HG02798 (cell line): ENCODE measurements around the gene BSCL2.
A peak's percentile ranks its signal among the peaks of the same experiment; 100 is the strongest.
"Not testable (repeated sequence)": the region's sequence is repeated elsewhere in the genome, so short reads cannot be mapped to it uniquely, and the experiment has no call there.

ENCODE experiments used
- ATAC-seq: cut with Tn5 transposase; IDR thresholded peaks from one replicate; pipeline ENCODE4 v1.9.1; 2021; ENCODE audit warnings: mild to moderate bottlenecking; ENCODE audit not compliant: unreplicated experiment, poor library complexity

The BSCL2 gene

DNA sequence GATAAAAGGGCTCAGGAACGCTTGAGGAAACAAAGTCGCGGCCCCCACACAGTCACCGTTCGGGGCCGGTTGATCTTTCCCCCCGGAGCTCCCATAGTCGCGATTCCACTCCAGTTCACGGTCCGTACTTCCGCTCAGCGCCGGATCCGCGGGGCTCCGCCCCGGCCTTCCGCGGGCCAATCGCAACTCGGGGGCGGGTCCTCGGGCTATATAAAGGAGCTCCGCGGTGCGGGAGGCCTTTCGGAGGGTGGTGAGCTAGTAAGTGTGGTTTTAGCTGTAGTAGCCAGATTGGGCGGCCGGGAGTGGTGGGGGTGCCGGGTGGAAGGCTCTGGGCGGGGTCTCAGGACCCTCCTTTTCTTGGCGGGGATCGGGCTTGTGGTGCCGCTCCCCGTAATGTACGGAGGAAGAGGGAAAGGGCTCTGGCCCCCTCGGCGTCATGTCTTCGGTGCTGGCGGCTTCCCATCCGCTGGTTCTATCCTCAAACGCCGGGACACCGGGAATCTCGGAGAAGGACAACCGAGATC lies 42.1 kb downstream of the BSCL2 start, which contains the start of the genes C11orf98 and CSKMT:
Gene C11orf98 (minus strand): TSS at position 136 of the 524 bp plus-strand sequence. CDS start 41 bp downstream, at position 95.
Gene CSKMT (plus strand): TSS at position 238 of the 524 bp plus-strand sequence. CDS start 568 bp downstream, outside the sequence.
- peak; percentile 84 for ATAC-seq

DNA sequence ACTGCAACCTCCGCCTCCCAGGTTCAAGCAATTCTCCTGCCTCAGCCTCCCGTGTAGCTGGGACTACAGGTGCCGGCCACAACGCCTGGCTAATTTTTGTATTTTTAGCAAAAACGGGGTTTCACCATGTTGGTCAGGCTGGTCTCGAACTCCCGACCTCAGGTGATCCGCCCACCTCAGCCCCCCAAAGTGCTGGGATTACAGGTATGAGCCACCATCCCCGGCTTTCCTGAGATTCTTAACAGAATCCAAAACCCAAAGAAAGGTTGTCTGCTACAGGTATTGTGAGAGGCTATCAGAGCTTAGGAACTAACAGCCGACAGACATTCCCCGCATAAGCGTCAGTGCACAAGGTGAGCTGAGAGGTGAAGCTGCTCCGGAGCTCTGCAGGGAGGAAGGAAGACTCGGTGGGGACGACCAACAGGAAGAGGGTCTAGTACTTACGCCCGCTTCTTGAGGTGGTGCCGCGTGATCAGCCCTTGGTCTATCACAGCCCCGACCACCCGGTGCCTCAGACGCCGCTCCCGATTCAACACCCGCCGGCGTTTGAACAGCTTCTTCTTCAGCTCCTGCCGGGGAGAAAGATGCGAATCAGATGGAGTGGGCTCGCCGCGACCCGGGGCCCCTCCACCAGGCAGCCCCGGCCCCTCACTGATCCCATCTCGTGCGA lies 42.7 kb downstream of the BSCL2 start:
- peak; percentile 14 for ATAC-seq

DNA sequence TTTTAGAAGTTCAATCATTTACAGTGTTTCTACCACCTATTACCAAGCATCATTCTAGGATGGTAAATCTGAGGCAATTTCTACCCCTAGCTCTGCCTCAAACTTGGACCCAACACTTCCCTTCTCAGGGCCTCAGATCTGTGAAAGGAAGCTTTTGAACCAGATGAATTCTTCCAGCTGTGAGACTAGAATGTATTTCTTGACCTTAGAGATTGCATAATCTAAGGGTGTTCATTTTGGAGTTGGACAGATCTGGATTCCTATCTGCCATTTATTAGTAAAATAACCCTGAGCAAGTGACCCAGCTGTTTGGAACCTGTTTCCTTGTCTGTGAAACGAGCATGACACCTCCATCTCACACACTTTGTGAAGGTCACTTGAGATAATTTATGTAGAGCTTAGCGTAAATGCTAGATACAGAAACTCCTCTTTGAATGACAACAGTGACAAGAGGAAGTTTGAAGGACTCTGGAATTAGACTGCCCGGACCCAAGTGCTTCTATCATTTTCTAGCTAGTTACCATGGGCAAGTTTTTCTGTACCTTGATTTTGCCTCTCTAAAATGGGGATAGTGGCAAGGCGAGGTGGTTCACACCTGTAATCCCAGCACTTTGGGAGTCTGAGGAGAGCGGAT lies 50.3 kb downstream of the BSCL2 start:
- no peak for ATAC-seq

DNA sequence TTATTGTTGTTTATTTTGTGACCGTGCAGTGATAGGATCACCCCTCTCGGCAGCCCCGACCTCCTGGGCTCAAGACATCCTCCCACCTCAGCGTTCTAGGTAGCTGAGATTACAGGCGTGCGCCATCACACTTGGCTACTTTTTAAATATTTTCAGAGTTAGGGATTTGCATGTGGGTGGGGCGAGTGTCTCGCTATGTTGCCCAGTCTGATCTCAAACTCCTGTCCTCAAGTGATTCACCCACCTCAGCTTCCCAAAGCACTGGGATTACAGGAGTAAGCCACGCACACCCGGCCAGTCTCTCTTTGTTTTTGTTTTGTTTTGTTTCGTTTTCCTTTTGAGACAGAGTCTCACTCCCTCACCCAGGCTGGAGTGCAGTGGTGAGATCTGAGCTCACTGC lies 52.9 kb downstream of the BSCL2 start:
- no peak for ATAC-seq

DNA sequence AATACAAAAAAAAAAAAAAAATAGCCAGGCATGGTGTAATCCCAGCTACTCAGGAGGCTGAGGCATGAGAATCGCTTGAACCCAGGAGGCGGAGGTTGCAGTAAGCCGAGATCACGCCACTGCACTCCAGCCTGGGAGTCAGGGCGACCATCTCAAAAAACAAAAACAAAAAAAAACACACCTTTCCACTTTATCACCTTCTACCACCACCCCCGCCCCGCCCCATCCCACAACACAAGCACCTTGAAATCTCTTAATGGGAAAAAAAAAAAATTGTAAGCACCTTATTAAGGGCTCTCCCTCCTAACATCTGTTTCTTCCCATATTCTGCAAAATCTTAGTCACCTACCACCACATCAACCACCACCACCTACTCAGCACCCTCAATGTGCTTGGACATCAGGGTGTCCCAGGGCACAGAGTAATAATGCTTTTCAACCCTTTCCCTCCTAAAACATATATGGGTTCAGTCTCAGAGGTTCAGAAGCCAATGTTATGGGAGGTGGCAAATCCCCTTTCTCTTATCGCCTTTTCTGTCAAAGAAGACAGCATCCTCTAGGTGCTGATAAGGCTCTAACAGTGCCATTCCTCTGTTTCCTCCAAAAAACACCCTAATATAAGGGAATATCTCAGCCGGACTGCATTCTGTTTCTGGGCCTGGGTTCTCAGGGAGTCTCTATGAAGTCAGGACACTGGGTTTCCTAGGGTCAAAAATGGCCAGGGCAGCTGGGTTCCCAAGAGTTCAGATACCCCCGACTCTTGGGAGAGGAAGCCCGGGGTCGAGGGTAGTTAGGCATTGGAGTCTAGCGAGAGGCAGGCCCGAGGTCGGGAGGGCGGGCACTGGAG lies 54.8 kb downstream of the BSCL2 start:
- ATAC-seq, result no peak

DNA sequence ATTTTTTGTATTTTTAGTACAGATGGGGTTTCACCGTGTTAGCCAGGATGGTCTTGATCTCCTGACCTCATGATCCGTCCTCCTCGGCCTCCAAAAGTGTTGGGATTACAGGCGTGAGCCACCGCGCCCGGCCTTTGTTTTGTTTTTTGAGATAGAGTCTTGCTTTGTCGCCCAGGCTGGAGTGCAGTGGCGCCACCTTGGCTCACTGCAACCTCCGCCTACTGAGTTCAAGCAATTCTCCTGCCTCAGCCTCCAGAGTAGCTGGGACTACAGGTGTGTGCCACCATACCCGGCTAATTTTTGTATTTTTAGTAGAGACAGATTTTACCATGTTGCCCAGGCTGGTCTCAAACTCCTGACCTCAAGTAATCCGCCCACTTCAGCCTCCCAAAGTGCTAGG lies 56.9 kb downstream of the BSCL2 start:
- not testable (repeated sequence) for ATAC-seq

DNA sequence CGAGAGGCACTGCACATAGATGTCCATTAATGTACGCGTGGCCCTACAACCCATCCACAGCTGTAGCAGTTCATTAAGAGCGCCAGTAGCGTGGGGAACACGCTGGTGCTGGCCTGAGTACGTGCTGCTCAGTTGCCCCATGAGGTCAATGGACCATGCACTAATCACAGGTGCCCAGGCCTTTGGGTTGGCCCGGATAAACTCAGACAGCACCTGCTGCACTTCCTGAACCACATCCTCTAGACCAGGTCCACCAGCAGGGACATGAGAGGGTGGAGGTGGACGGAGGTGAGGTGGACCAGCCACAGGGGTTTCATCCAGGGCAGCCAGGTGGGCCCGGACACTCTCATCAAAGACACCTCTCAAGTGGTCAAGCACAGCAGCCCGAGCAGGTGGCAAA lies 57.7 kb downstream of the BSCL2 start:
- no peak for ATAC-seq

DNA sequence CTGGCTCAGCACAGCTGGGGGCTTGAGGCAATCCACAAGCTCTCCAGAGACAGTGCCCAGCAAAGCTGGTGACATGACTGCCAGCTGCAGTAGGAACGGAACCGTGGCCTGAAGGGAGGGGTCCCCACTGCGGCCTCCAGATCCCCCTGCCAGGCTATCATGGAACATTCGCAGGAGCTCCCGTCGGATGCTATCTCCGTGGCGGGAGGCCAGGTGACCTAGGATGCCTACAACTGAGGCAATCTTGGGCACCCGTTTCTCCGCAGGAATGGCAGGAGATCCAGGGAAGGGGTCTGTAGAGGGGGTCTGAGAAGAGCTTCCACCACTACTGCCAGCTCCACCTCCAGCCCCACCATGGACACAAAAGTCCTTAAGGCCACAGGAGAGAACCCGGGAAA lies 58.3 kb downstream of the BSCL2 start:
- no peak for ATAC-seq

DNA sequence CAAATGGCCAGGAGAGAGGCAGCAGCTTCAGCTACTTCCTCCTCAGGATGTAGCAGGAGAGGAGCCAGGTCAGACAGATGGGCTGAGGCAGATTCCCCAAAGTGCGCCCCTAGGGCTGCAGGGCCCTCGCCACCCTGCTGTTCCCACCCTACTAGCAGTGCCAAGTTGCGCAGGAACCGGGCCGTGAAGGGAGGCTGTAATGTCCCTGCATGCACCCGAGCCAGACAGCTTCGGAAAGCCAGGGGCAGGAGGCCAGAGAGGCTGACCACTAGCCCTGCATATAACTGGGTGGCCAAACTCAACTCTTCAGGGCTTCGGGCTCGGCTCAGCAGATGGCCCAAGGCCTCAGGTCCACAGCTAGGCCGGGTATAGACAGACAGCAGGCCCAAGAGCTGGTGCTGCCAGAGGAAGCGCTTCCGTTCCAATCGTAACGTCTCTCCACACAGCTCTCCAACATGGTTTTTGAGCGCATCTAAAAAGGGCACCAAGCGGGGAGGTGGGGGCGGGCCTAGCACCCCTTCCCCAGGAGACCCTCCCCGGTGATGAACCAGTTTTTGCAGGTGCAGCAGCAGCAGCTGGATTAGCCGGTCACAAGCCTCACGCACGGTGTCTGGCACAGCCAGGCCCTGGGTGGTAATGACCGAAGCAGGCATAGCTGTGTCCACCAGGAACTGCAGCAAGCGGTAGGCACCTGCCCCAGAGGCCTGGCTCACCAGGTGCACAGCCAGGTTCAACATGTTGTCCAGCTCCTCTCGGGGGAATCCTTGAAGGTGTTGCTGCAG lies 58.8 kb downstream of the BSCL2 start:
- no peak for ATAC-seq

DNA sequence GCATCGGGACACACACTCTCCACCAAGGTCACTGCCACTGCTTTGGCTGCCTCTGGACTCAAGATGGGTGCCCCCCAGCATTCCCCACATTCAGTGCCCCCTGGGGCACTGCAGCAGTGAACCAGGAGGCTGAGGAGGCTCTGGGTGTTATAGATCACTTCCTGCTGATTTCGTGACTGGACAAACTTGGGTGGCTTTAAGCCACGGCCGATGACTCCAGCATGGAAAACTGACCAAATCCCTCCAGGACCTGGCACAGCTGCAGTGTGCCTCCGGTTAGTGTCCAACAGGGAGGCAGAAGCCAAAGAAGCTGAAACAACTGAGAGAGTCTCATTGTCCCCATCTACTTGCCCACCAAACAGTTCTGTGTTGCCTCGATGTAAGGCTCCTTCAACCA lies 59.6 kb downstream of the BSCL2 start:
- ATAC-seq, result no peak

DNA sequence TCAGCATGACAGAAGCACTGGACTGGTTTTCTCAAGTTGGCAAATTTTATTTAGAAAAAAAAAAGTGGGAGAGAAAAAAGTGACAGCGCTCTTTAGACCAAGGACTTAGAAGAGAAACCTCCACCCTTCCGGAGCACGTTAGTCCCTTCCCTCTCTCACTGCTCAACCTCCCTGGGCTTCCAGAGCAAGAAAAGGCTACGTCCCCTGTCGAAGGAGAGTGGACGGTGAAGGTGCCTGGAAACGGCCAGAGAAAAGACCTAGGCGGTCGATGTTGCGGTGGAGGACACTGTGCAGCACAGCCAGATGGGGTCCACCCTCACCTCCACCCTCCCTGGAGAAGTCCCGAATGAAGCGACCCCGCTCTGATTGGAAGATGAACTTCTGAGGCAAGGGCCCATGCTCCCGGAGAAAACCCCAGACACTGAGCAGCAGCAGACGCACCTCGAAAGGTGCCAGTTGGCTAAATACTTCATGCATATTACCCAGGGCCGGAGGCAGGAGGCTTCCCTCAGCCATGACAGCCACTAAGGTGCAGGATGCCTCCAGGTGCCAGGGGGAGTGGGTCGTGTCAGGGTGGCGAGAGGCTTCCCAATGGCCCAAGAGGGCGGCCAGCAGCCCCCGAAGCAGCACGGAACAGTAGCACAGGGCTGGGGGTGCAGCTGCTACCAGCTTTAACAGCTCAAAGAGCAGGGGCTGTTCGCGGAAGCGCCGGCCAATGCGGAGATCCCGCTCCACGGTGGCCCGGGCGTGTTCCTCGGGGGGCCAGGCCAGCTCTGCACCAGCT lies 60.2 kb downstream of the BSCL2 start:
- ATAC-seq, result no peak

DNA sequence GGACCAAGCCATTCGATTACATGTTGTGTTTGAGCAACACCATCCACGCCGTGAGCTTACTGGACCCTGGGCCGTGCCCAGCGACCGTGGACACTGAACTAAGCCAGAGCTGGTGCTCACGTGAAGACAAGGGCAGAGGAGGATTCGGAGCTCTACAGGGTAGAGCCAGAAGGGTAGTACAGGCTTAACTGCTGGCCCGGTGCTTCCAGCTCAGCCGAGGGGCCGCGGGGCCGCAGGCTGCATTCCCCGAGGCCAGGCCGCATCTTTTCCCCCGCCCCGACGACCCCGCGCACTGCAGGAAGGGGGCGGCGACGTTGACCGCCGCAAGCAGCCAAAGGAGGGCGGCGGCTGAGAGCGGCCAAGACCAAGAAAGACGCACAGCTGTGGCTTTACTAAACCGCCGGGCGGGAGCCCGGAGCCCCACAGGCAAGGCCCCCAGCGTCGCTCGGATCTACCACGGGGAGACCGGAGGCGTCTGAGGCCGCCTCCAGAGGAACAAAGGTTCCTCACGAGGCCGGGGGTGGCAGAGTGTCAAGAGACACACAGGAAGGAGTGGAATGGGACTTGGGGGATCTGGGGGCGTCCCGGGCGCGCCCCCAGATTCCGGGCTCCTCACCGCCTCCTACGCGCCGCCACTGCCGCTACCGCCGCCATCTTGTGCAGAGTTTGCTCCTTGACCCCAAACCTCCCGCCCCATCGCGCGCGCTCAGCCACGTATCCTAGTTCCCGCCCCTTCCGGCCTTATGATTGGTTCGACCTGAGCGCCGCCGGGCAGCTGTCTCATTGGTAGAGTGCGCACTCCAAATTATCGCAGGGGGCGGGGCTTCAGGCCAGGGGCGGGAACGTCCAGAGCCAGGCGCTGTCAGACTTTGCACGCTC lies 61.0 kb downstream of the BSCL2 start, which contains the start of gene GANAB:
Gene GANAB (minus strand): TSS at position 668 of the 879 bp plus-strand sequence. CDS start 14 bp downstream, at position 654.
- peak; percentile 97 for ATAC-seq

DNA sequence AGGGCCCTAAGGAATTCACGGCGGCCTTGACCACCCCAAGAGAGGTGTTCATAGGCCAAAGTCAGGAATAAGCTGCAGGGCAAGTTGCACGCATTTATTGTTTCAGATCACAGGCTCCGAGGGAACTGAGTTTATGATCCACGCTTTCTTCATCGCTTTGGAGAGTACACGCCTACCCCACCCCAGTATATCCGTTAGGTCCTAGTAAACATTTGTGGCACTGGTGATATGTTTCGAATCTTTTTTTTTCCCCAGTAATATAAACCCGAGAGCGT lies 61.6 kb downstream of the BSCL2 start:
- no peak for ATAC-seq

DNA sequence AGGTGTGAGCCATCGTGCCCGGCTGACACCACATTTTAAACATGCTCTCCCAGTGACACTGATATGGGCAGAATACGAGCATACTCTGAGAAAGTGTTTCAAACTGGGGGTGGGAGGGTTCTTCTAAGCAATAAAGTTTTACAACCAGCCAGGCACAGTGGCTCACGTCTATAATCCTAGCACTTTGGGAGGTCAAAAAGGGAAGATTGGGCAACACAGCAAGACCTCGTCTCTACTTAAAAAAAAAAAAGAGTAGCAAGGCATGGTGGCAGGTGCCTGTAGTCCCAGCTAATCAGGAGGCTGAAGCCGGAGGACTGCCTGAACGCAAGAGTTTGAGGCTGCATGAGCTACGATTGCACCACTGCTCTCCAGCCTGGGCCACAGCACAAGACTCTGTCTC lies 63.0 kb downstream of the BSCL2 start:
- no peak for ATAC-seq
